Endothelial cell of umbilical vein (primary cell): ENCODE data around the gene DMXL2. TPM values are rescaled to one million over a fixed set of nuclear protein-coding genes. Genes with fewer than 3 reads are reported as not detected.
"Not testable (repeated sequence)": the region's sequence is repeated elsewhere in the genome, so short reads cannot be mapped to it uniquely, and the experiment has no call there.

Experiments
- BruUV-seq: library from RNA; stranded (reverse); fragments of 400-500 nt; replicated peaks from 2 replicates; lab custom pipeline; 2021; lab: Mats Ljungman, UMichigan
- CTCF ChIA-PET: fragments of 300-600, 350-600 bp; sonication (Branson Sonifier 250); formaldehyde crosslinking; loops from one replicate; lab custom pipeline; 2021; ENCODE audit warnings: antibody characterized with exemption, inconsistent platforms; lab: Charles Lee
- POLR2A ChIA-PET: fragments of 300-600, 350-600 bp; sonication (Branson Sonifier 250); formaldehyde crosslinking; loops from one replicate; lab custom pipeline; 2021; ENCODE audit warnings: antibody characterized with exemption, inconsistent platforms; lab: Charles Lee
- DNase-seq: peaks from one replicate; pipeline ENCODE4 v3.0.0-alpha.2; 2011; ENCODE audit warnings: low read depth, low spot score
- FAIRE-seq: peaks from 2 replicates; lab custom pipeline; 2011; peaks lifted over from hg19 to GRCh38; lab: Jason Lieb, UNC
- H2AFZ ChIP-seq: 2 replicates; pipeline ENCODE4 v1.6.0; 2012; ENCODE audit warnings: low read depth, low read length, control low read depth, inconsistent platforms
- H3K27ac ChIP-seq: 2 replicates; pipeline ENCODE4 v1.5.1; 2011; ENCODE audit warnings: low read depth, mild to moderate bottlenecking, control low read depth, low read length, moderate library complexity; ENCODE audit not compliant: insufficient read depth
- H3K27me3 ChIP-seq, 2 experiments: 2 replicates each; pipeline versions ENCODE4 v1.6.0 to v1.6.1; 2011; ENCODE audit warnings: low read length in 2 of 2, mixed read lengths in 1 of 2; ENCODE audit not compliant: control insufficient read depth in 2 of 2, insufficient read depth in 2 of 2
- H3K36me3 ChIP-seq, 2 experiments: 2 replicates in 1 of 2; 3 replicates in 1 of 2; pipeline ENCODE4 v1.5.1; 2011; ENCODE audit warnings: low read length in 2 of 2, mild to moderate bottlenecking in 1 of 2, moderate library complexity in 1 of 2; ENCODE audit not compliant: control insufficient read depth in 2 of 2, insufficient read depth in 2 of 2; ENCODE audit errors: extremely low read depth in 1 of 2
- H3K4me1 ChIP-seq: 3 replicates; pipeline ENCODE4 v1.5.1; 2011; ENCODE audit warnings: mild to moderate bottlenecking, low read length; ENCODE audit not compliant: control insufficient read depth, insufficient read depth; ENCODE audit errors: extremely low read depth
- H3K4me2 ChIP-seq: 2 replicates; pipeline ENCODE4 v1.6.1; 2011; ENCODE audit warnings: low read length, control low read depth, mixed read lengths; ENCODE audit not compliant: insufficient read depth
- H3K4me3 ChIP-seq, 3 experiments: fragments of 200-600 bp in 1 of 3; sonication (generic), shearing (Covaris generic) in 1 of 3; replicated peaks in 1 of 3; 2 replicates each; pipeline ENCODE4 v1.5.1; 2011 to 2016; ENCODE audit warnings: control low read depth in 3 of 3, low read length in 3 of 3, mild to moderate bottlenecking in 2 of 3, inconsistent platforms in 1 of 3, low read depth in 1 of 3, moderate library complexity in 1 of 3; ENCODE audit not compliant: insufficient read depth in 1 of 3
- H3K79me2 ChIP-seq: 2 replicates; pipeline ENCODE4 v1.6.0; 2012; ENCODE audit warnings: low read length, inconsistent platforms; ENCODE audit not compliant: control insufficient read depth, insufficient read depth
- H3K9ac ChIP-seq: replicated peaks from 2 replicates; pipeline ENCODE3; 2011; ENCODE audit warnings: low read length, control low read depth; ENCODE audit not compliant: insufficient read depth; ENCODE audit errors: extremely low read depth
- H3K9me1 ChIP-seq: replicated peaks from 3 replicates; pipeline ENCODE4 v1.6.0; 2011; ENCODE audit warnings: mild to moderate bottlenecking, low read length; ENCODE audit not compliant: control insufficient read depth, insufficient read depth; ENCODE audit errors: extremely low read depth
- H3K9me3 ChIP-seq: replicated peaks from 2 replicates; pipeline ENCODE4 v1.5.1; 2012; ENCODE audit warnings: low read length, inconsistent platforms; ENCODE audit not compliant: control insufficient read depth, insufficient read depth
- H4K20me1 ChIP-seq: replicated peaks from 2 replicates; pipeline ENCODE3; 2011; ENCODE audit warnings: mild to moderate bottlenecking, low read length; ENCODE audit not compliant: control insufficient read depth, insufficient read depth; ENCODE audit errors: extremely low read depth
- CTCF ChIP-seq, 2 donors: IDR thresholded peaks; 1 replicate in 1 of 2; 2 replicates in 1 of 2; pipeline ENCODE4 v1.5.1; 2011; ENCODE audit warnings: low read length in 2 of 2, mild to moderate bottlenecking in 2 of 2, moderate library complexity in 2 of 2, control low read depth in 1 of 2, inconsistent platforms in 1 of 2, low read depth in 1 of 2; ENCODE audit not compliant: insufficient read depth in 1 of 2; ENCODE audit errors: extremely low read depth in 1 of 2
- EZH2 ChIP-seq: IDR thresholded peaks from 2 replicates; pipeline ENCODE4 v1.6.1; 2012; ENCODE audit warnings: borderline replicate concordance, low read depth, mild to moderate bottlenecking, moderate library complexity, low read length, inconsistent platforms; ENCODE audit not compliant: severe bottlenecking
- FOS ChIP-seq: IDR thresholded peaks from 2 replicates; pipeline ENCODE4 v1.6.1; 2011; ENCODE audit warnings: mild to moderate bottlenecking, low read length, moderate library complexity, borderline replicate concordance; ENCODE audit not compliant: insufficient read depth
- GATA2 ChIP-seq: IDR thresholded peaks from 2 replicates; pipeline ENCODE4 v1.7.0; 2011; ENCODE audit warnings: low read depth, mild to moderate bottlenecking, moderate library complexity, mixed read lengths, low read length; ENCODE audit not compliant: insufficient read length, insufficient read depth
- JUN ChIP-seq: IDR thresholded peaks from 2 replicates; pipeline ENCODE4 v1.6.1; 2011; ENCODE audit warnings: borderline replicate concordance, low read depth; ENCODE audit not compliant: insufficient read length, insufficient read depth
- MYC ChIP-seq: IDR thresholded peaks from one replicate; pipeline ENCODE4 v1.6.1; 2011; ENCODE audit warnings: mild to moderate bottlenecking, low read depth, low read length
- POLR2A ChIP-seq: IDR thresholded peaks from 2 replicates; pipeline ENCODE4 v1.6.1; 2012; ENCODE audit warnings: low read depth, mild to moderate bottlenecking, control low read depth, low read length
- POLR2AphosphoS5 ChIP-seq: IDR thresholded peaks from 2 replicates; pipeline ENCODE4 v1.6.1; 2012; ENCODE audit warnings: low read depth, mild to moderate bottlenecking, control low read depth, low read length, moderate library complexity; ENCODE audit not compliant: insufficient read depth
- dilution Hi-C: fragments of 300-500 bp; cut with MboI; formaldehyde crosslinking; loops from one replicate; pipeline ENCODE4 v1.15.0; 2019; ENCODE audit warnings: low sequenced_read_pairs; ENCODE audit not compliant: extremely low pct_ligation_motif_present
- intact Hi-C: fragments of 100-400 bp; cut with micrococcal nuclease; formaldehyde crosslinking; loops from one replicate; pipeline ENCODE4 v1.10.0; 2022
- polyA plus RNA-seq, 4 experiments: library from polyadenylated mRNA; depleted of rRNA in 3 of 4; stranded (reverse) in 3 of 4; unstranded in 1 of 4; fragments of >200 nt; gene quantifications; 2 replicates each; pipeline versions ENCODE4 v1.2.1 to v1.2.3, GENCODE V29; 2011 to 2012; ENCODE audit warnings: missing spikeins in 1 of 4
- total RNA-seq: library from RNA; stranded (reverse); gene quantifications from 2 replicates; pipeline ENCODE4 v1.2.3, GENCODE V29; 2021
- TF ChIP-seq, protein P1 (sequence below): IDR thresholded peaks from 2 replicates; pipeline ENCODE4 v1.6.1; 2011; ENCODE audit not compliant: insufficient read depth, insufficient read length

The DMXL2 gene
- total and polyA plus RNA-seq, 2 donors (not counting 3 experiments of a cell fraction or from before 2014, with no cell fraction given) = 6.3 to 10.8 TPM

DNA sequence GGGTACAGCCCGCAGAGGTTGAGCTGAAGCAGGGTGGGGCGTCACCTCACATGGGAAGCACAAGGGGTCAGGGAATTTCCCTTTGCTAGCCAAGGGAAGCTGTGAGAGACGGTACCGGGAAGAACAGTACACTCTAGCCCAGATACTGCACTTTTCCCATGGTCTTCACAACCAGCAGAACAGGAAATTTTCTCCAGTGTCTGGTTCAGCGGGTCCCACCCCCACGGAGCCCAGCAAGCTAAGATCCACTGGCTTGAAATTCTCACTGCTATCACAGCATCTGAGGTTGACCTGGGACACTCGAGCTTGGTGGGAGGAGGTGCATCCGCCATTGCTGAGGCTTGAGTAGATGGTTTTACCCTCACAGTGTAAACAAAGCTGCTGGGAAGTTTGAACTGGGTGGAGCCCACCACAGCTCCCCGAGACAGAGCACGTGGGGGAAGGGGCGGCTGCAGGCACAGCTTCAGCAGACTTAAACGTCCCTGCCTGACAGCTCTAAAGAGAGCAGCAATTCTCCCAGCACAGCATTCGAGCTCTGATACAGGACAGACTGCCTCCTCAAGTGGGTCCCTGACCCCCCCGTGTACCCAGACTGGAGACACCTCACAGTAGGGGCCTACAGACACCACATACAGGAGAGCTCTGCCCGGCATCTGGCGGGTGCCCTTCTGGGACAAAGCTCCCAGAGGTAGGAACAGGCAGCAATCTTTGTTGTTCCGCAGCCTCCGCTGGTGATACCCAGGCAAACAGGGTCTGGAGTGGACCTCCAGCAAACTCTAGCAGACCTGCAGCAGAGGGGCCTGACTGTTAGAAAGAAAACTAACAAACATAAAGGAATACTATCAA, 53.4 kb downstream of the DMXL2 start:
- intact Hi-C loops, DNase-seq, POLR2A ChIA-PET, H4K20me1 ChIP-seq, FAIRE-seq, H3K4me1 ChIP-seq, H3K9me3 ChIP-seq, H3K4me3 ChIP-seq, H3K36me3 ChIP-seq, H2AFZ ChIP-seq, H3K27ac ChIP-seq, BruUV-seq, dilution Hi-C loops, H3K9ac ChIP-seq, H3K79me2 ChIP-seq, H3K9me1 ChIP-seq, H3K4me2 ChIP-seq, H3K27me3 ChIP-seq: not testable (repeated sequence)
- CTCF ChIA-PET = interaction anchor here (1.0 to 1.2 kb wide), 3 partner anchors 18 to 208 kb away, joined by 3 read pairs; no protein-coding TSS in a partner anchor

- dilution Hi-C loops (no loop called here), intact Hi-C loops (no loop called here)
- Histone ChIP-seq H3K9me1 (no peaks in the 10 kb centered on the region), H4K20me1 (no peaks in the 10 kb centered on the region), H2AFZ (no peak overlapping the region), H3K4me2 (no peak overlapping the region), H3K36me3 (no peaks in the 10 kb centered on the region), H3K27me3 (no peaks in the 10 kb centered on the region), H3K27ac (no peak overlapping the region), H3K9me3 (no peaks in the 10 kb centered on the region), H3K79me2 (no peaks in the 10 kb centered on the region), H3K4me3 (no peak overlapping the region), H3K9ac (no peak overlapping the region), H3K4me1 (no peaks in the 10 kb centered on the region)
- TF ChIP-seq CTCF (IDR thresholded peaks at IDR 0.05; ENCODE audit: extremely low read depth in 1 of 2, insufficient read depth in 1 of 2, low read depth in 1 of 2, low read length in 2 of 2) (no peak), GATA2 (no peak), POLR2A (no peak), FOS (no peak), MYC (no peak), EZH2 (no peak), JUN (no peak), POLR2AphosphoS5 (no peak)
- TF ChIP-seq, protein P1, sequence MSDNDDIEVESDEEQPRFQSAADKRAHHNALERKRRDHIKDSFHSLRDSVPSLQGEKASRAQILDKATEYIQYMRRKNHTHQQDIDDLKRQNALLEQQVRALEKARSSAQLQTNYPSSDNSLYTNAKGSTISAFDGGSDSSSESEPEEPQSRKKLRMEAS = no peak
- FAIRE-seq (no peak), DNase-seq (no peak)
- BruUV-seq = no TSS peak
- CTCF ChIA-PET = no interaction called here
- POLR2A ChIA-PET = no interaction called here
Measured at GRCh38 chr15:51561271-51561670, 61.3 kb downstream of the DMXL2 start.
